Measurements from ENCODE around the gene ZBTB46.

- no peak for TF ChIP-seq CTCF (IDR thresholded peaks at IDR 0.05)
- no peak for TF ChIP-seq POLR2A (IDR thresholded peaks at IDR 0.05)
Measured at GRCh38 chr20:63741676-63742380, 89.2 kb downstream of the ZBTB46 start.

Data from lower leg skin (tissue), 3 donors.